Activated naive CD4-positive, alpha-beta T cell treated with anti-CD3 and anti-CD28 coated beads, Interleukin-2, amount 50 U/mL, for 16 hours (primary cell): ENCODE results near the gene RNF213.
"Not testable (repeated sequence)": the region's sequence is repeated elsewhere in the genome, so short reads cannot be mapped to it uniquely, and the experiment has no call there.

Experiments used
- DNase-seq: peaks from one replicate; pipeline ENCODE4 v3.0.0-alpha.2; 2020

RNF213 gene

GRCh38 chr17:80253631-80254395, 6.8 kb upstream of the RNF213 start:
- no peak for DNase-seq

- peak; percentile 60 for DNase-seq
Measured at GRCh38 chr17:80254396-80255251, 6.0 kb upstream of the RNF213 start.

GRCh38 chr17:80256034-80256350, 4.7 kb upstream of the RNF213 start:
- DNase-seq = no peak

- DNase-seq = no peak
Measured at GRCh38 chr17:80257716-80258213, 2.9 kb upstream of the RNF213 start.

GRCh38 chr17:80258296-80258695, 2.4 kb upstream of the RNF213 start:
- DNase-seq = not testable (repeated sequence)

- no peak for DNase-seq
Measured at GRCh38 chr17:80259457-80260068, 1.1 kb upstream of the RNF213 start.

- peak; percentile 84 for DNase-seq
Measured at GRCh38 chr17:80260069-80260535, 550 bp upstream of the RNF213 start.

GRCh38 chr17:80261159-80261894, 675 bp downstream of the RNF213 start:
- DNase-seq = peak; percentile 54

- no peak for DNase-seq
Measured at GRCh38 chr17:80261895-80262279, 1.2 kb downstream of the RNF213 start.

GRCh38 chr17:80262291-80262690, 1.6 kb downstream of the RNF213 start:
- no peak for DNase-seq

- DNase-seq = no peak
Measured at GRCh38 chr17:80262775-80263244, 2.2 kb downstream of the RNF213 start.

- DNase-seq = peak; percentile 83
Measured at GRCh38 chr17:80263253-80264204, 2.9 kb downstream of the RNF213 start.

- DNase-seq = peak; percentile 58
Measured at GRCh38 chr17:80264205-80265075, 3.8 kb downstream of the RNF213 start.

GRCh38 chr17:80265205-80266068, 4.8 kb downstream of the RNF213 start:
- DNase-seq = peak; percentile 72

- no peak for DNase-seq
Measured at GRCh38 chr17:80267391-80267790, 6.7 kb downstream of the RNF213 start.

- DNase-seq = no peak
Measured at GRCh38 chr17:80268427-80268826, 7.8 kb downstream of the RNF213 start.

GRCh38 chr17:80269405-80269807, 8.8 kb downstream of the RNF213 start:
- DNase-seq = no peak

GRCh38 chr17:80270104-80270503, 9.5 kb downstream of the RNF213 start:
- DNase-seq = no peak

GRCh38 chr17:80270836-80271235, 10.2 kb downstream of the RNF213 start:
- DNase-seq = peak; percentile 62
